Suprapubic skin (tissue), 4 donors: ENCODE results near the gene GNA14. TPM values are rescaled to one million over a fixed set of nuclear protein-coding genes. Genes with fewer than 3 reads are reported as not detected.

Experiments used
- DNase-seq, 2 donors: peaks; one replicate each; pipeline ENCODE4 v3.0.0-alpha.2; 2019; ENCODE audit warnings: low spot score in 2 of 2
- H3K27ac ChIP-seq: fragments of 200-600 bp; sonication (generic); one replicate; pipeline ENCODE4 v1.5.1; 2019
- H3K27me3 ChIP-seq: fragments of 200-600 bp; sonication (generic); one replicate; pipeline ENCODE4 v1.5.1; 2019
- H3K36me3 ChIP-seq: fragments of 200-600 bp; sonication (generic); one replicate; pipeline ENCODE4 v1.5.1; 2019
- H3K4me1 ChIP-seq: fragments of 200-600 bp; sonication (generic); one replicate; pipeline ENCODE4 v1.5.1; 2019
- H3K4me3 ChIP-seq: fragments of 200-600 bp; sonication (generic); one replicate; pipeline ENCODE4 v1.5.1; 2019; ENCODE audit warnings: mild to moderate bottlenecking
- H3K9me3 ChIP-seq: fragments of 200-600 bp; sonication (generic); one replicate; pipeline ENCODE4 v1.5.1; 2019
- CTCF ChIP-seq, 2 donors: fragments of 200-600 bp in 1 of 2; fragments of 450-650 bp in 1 of 2; sonication (generic) in 1 of 2; IDR thresholded peaks; one replicate each; pipeline ENCODE4 v1.5.1; 2016 to 2019; ENCODE audit warnings: antibody characterized with exemption in 2 of 2, mild to moderate bottlenecking in 1 of 2, moderate library complexity in 1 of 2
- EP300 ChIP-seq: sonication (generic); formaldehyde crosslinking; IDR thresholded peaks from one replicate; pipeline ENCODE4 v1.6.1; 2017; ENCODE audit warnings: antibody characterized with exemption
- POLR2A ChIP-seq, 2 donors: fragments of 450-650 bp; IDR thresholded peaks; one replicate each; pipeline ENCODE4 v1.6.1; 2017; ENCODE audit warnings: antibody characterized with exemption in 2 of 2, mild to moderate bottlenecking in 2 of 2, moderate library complexity in 2 of 2
- POLR2AphosphoS5 ChIP-seq, 3 donors: sonication (generic); formaldehyde crosslinking; IDR thresholded peaks; one replicate each; pipeline ENCODE4 v1.6.1; 2017; ENCODE audit warnings: antibody characterized with exemption in 3 of 3
- whole genome bisulfite sequencing: methylation state at CpG from one replicate; pipeline ENCODE4 v1.1.5; 2018; 5-methylcytosine and 5-hydroxymethylcytosine counted together
- total RNA-seq, 4 donors: library from RNA; depleted of rRNA; stranded (reverse); fragments of >200 nt; gene quantifications; one replicate each; pipeline ENCODE4 v1.1.0, GENCODE V29; 2016

Gene GNA14
- total RNA-seq, 4 donors from 2014 or later, result 0.42 to 4.2 (median 2.0) TPM

- TF ChIP-seq POLR2AphosphoS5 (IDR thresholded peaks at IDR 0.05), result no peak
- TF ChIP-seq EP300, result no peak
- no peak for TF ChIP-seq CTCF (IDR thresholded peaks at IDR 0.05)
- no peak for TF ChIP-seq POLR2A (IDR thresholded peaks at IDR 0.05)
- DNase-seq, result no peak
- WGBS, result 66% methylated on average over 7 of the region's 7 CpGs
- Histone ChIP-seq H3K36me3 (no peaks in the 10 kb centered on the region), H3K9me3 (no peaks in the 10 kb centered on the region), H3K4me3 (no peak overlapping the region), H3K4me1 (no peaks in the 10 kb centered on the region), H3K27ac (no peak overlapping the region), H3K27me3 (no peaks in the 10 kb centered on the region)
Observed at GRCh38 chr9:77543131-77543822, 104.8 kb downstream of the GNA14 start.

GRCh38 chr9:77541600-77541999 is 106.5 kb downstream of the GNA14 start:
- DNase-seq, result no peak
- Histone ChIP-seq H3K4me3 (no peak overlapping the region), H3K9me3 (no peaks in the 10 kb centered on the region), H3K27me3 (no peaks in the 10 kb centered on the region), H3K36me3 (no peaks in the 10 kb centered on the region), H3K4me1 (no peaks in the 10 kb centered on the region), H3K27ac (no peak overlapping the region)
- 77% methylated on average over 1 of the region's 1 CpG for WGBS
- no peak for TF ChIP-seq POLR2A (IDR thresholded peaks at IDR 0.05)
- TF ChIP-seq EP300, result no peak
- TF ChIP-seq CTCF (IDR thresholded peaks at IDR 0.05), result no peak
- no peak for TF ChIP-seq POLR2AphosphoS5 (IDR thresholded peaks at IDR 0.05)

- DNase-seq, result no peak
- WGBS, result 84% methylated on average over 2 of the region's 2 CpGs
- no peaks in the 10 kb centered on the region for H3K27me3 ChIP-seq
- TF ChIP-seq POLR2A (IDR thresholded peaks at IDR 0.05) (no peak), POLR2AphosphoS5 (IDR thresholded peaks at IDR 0.05) (no peak), CTCF (IDR thresholded peaks at IDR 0.05) (no peak), EP300 (no peak)
- no peak overlapping the region for H3K27ac ChIP-seq
- H3K4me3 ChIP-seq, result no peak overlapping the region
- H3K36me3 ChIP-seq, result no peaks in the 10 kb centered on the region
- no peaks in the 10 kb centered on the region for H3K4me1 ChIP-seq
- no peaks in the 10 kb centered on the region for H3K9me3 ChIP-seq
Observed at GRCh38 chr9:77541055-77541454, 107.1 kb downstream of the GNA14 start.

- Histone ChIP-seq H3K27ac (no peak overlapping the region), H3K9me3 (no peaks in the 10 kb centered on the region), H3K27me3 (no peaks in the 10 kb centered on the region), H3K4me1 (no peaks in the 10 kb centered on the region), H3K4me3 (no peak overlapping the region), H3K36me3 (no peaks in the 10 kb centered on the region)
- 87% methylated on average over 7 of the region's 7 CpGs for WGBS
- no peak for DNase-seq
- TF ChIP-seq POLR2AphosphoS5 (IDR thresholded peaks at IDR 0.05) (no peak), CTCF (IDR thresholded peaks at IDR 0.05) (no peak), POLR2A (IDR thresholded peaks at IDR 0.05) (no peak), EP300 (no peak)
Observed at GRCh38 chr9:77534376-77535057, 113.6 kb downstream of the GNA14 start.

GRCh38 chr9:77533671-77534070 is 114.5 kb downstream of the GNA14 start:
- Histone ChIP-seq H3K27ac (no peak overlapping the region), H3K27me3 (no peaks in the 10 kb centered on the region), H3K4me3 (no peak overlapping the region), H3K36me3 (no peaks in the 10 kb centered on the region), H3K4me1 (no peaks in the 10 kb centered on the region), H3K9me3 (no peaks in the 10 kb centered on the region)
- no peak for DNase-seq
- no peak for TF ChIP-seq POLR2A (IDR thresholded peaks at IDR 0.05)
- TF ChIP-seq POLR2AphosphoS5 (IDR thresholded peaks at IDR 0.05), result no peak
- WGBS, result 88% methylated on average over 3 of the region's 3 CpGs
